GM21515 (cell line): Measurements from ENCODE around the gene ADORA2B.

Experiments used
- ATAC-seq: cut with Tn5 transposase; IDR thresholded peaks from one replicate; pipeline ENCODE4 v1.9.1; 2021; ENCODE audit not compliant: unreplicated experiment

Gene ADORA2B

DNA sequence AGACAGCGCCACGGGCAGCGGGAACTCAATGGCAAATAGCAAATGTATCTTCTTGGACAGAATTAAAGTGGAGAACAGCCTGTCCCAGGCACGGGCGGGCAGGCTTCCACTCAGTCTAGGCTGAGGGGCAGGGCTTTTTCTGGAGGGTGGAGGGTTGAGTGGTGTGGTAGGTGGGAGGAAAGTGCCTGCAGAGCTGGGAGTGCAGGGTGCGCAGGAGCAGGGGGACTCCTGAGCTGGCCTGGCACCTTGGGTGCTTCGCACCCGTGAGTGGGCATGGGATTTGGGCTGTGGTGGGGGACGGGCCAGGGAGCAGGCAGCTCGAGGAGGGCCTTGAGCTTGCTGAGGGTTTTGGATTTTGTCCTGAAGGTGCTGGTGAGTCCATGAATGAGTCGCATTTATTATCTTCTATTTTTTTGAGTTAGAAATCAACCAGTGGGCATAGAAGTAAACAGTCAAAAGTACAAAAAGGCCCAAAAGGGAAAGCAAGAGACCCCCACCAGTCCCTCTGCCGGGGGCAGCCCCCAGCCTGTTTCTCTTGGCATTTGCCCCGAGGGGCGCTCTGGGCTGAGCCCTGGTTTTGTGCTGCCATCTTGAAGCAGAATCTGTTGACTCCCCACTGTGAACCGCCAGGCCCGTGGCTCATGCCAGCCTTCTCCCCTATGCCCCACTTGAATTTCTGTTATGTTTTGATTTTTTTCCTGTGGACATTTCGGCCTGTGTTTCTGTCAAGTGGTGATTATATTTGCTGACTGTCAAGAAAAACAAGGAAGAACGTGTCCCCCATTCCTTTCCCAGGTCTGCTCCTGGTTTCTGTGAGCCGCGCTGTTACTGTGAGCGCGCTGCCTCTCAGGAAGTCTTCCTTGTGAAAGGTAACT lies 8.2 kb downstream of the ADORA2B start:
- no peak for ATAC-seq

DNA sequence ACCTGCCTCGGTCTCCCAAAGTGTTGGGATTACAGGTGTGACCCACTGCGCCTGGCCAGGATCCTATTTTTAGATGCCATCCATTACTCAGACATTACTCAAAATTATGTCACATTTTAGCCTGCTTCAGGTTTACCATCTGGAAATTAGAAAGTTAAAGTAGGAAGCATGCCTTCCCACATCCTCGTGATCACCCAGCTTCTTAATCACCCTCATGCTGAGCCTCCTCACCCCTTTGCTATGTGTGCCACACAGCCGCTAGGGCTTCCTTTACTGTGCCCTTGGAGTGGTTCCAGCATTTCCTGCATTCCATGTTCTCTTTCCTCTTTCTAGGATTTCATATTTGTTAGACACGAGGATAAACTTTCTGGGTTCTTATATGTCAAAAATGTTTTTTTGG lies 9.3 kb downstream of the ADORA2B start:
- ATAC-seq: no peak

DNA sequence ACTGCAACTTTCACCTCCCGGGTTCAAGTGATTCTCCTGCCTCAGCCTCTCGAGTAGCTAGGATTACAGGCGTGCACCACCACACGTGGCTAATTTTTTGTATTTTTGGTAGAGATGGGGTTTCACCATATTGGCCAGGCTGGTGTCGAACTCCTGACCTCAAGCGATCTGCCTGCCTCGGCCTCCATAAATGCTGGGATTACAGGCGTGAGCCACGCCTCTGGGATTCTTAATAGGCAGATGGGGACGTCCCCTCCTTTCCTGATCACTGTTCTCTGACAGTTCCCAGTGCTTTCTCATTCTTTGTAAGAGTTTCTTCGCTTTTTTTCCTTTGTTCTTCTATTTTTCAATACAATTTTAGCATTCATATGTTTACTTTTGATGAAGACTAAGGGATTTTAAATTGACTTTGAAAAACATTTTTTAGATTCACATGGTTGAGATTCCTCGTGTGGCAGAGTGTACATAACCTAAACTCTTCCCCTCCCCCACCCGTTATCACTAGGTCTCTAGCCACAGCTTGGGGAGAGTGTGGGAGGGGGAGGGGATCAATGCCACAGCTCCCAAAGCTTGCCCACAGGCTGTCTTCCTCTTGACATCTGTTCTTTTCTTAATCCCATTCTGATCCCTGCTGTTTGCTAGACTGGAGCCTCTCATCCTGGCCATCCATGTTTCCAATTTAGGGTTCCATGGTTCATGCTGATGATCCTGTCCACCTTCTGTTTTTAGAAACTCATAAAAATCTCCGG lies 11.0 kb downstream of the ADORA2B start:
- no peak for ATAC-seq

DNA sequence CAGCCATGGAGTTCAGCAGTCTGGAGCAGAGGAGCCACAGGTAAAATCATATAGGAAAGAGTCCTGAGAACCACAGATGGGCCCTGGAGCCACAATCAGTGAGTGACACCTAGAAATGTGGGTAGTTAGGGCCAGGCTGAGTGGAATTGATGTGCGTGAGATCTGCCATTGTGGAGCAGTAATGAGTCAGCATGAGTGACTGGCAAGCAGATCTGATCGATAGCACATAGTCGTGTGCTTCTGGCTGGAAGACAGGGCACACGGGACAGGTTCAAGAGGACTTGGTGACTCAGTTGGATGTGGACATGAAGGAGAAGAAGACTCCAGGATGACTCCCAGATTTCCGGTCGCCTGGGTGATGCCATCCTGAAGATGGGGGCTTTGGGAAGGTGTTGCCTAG lies 12.3 kb downstream of the ADORA2B start:
- no peak for ATAC-seq

DNA sequence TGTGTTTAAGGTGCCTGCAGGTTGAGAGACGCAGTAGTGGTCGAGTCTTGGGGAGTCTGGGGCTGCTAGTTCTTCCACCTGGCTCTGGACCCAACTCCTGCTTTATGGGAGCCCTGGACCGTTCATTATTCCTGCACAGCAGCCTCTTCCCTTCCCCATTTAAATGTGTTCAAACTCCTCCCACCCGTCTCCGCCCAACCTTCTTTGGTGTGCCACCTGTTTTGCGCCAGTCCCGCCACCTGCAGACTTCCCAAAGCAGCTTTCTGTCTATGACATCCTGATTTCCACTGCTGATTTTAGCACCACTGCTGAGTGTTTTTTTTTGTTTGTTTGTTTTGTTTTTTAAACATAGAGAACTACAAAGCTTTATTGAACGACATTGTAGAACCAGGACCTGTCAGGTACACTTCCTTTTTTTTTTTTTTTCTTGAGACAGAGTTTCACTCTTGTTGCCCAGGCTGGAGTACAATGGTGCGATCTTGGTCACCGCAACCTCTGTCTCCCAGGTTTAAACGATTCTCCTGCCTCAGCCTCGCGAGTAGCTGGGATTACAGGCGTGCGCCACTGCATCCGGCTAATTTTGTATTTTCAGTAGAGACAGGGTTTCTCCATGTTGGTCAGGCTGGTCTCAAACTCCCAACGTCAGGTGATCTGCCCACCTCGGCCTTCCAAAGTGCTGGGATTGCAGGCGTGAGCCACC lies 12.8 kb downstream of the ADORA2B start:
- no peak for ATAC-seq

DNA sequence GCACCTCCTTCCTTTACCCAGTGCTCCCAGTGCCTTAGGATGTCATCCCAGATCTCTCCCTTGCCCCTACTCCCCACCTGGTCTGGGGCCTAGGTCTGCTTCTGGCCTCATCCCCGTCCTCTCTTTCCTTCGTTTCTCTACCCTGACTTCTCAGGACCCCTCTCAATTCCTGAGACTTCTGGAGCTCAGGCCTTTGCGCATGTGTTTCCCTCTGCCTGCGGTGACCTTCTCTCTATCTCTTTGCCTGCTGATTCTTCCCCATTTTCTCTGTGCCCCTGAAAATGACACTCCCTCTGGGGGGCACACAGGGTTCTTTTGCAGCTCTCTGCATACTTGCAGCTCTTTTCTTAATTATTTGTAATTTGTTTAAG lies 13.5 kb downstream of the ADORA2B start:
- ATAC-seq: no peak

DNA sequence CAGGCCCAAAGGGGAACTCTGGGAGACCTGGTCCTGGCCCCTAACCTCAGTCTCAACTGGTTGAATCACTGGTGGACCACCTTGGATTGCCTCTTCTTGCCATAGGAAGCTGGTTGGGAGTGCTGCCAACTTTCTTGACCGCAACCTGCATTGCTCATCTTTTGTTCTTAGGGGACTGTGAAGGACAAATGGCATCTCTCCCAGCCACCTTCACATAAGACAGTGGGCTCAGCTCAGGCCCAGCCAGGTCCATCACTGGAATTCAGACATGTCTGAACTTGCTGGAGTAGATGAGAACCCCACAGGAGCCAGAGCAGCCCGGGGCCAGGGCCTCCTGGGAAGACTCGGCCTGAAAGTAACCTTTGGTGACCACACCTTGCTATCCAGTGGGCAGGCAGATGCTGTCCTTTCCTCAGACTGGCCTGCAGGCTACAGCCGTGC lies 18.8 kb downstream of the ADORA2B start:
- ATAC-seq: no peak

DNA sequence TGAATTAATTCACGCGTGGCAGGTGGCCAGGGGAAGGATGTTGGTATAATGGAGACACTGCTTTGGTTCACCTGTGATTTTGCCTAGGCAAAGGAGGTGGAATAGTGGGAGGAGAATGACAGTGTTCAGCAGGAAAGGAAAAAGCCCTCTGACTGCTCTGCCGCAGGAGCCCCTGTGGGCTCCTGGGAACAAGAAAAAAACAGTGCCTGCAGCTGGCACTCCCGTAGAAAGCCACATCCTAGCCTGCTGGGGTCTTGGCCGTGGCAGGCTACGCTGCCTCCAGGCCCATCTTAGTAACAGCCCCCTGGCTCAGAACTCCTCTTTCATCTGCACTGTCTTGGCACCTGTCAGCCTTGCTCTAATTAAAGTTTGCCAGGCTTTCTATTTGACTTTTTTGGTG lies 20.6 kb downstream of the ADORA2B start:
- ATAC-seq: no peak

DNA sequence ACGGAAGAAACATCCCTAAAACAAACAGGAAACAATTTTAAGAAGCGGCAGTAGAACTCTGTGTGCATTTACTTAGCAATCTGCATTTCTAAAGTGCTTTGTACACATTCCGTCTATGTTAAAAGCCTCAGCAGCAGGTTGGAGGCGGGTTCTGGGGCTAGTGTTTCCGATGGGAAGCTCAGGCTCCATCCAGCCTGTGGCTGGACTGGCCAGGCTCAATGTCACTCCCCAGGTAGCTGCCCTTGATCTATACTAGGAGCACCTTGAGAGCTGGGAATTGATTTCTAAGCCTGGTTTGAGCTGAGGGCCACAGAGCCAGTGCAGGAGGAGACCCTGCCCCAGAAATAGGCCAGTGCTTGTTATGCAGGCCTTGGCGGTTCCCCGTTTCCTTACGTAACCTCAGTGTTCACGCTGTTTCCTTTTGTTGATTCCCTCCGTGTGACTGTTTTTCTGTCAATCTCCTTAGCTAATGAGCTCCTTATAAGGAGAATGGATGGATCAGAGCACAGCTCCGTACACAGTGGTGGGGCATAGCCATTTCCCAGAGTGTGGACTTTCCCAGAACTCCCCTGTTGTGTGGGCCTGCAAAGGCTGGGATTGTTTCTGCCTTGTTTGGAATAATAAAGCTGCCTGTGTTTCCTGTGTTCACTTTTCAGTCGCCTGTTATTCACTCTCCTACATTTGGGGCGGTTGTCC lies 21.4 kb downstream of the ADORA2B start:
- ATAC-seq: no peak

DNA sequence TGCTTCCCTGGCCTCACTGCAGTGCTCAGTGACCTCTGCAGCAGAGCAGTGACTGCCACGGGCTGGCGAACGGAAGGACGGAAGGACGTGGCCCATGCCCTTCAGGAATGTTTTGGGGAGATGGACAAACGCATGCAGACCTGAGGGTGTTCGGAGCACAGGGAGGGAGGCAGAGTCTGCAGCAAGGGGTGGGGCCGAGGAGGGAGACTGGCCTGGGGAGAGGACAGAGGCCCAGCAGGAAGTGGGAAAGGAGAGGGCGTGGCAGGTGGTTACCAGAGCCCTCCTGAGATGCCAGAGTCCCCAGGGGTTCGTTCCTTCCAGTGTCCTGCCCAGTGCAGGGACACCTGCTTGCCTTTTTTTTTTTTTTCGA lies 21.9 kb downstream of the ADORA2B start:
- ATAC-seq: no peak

DNA sequence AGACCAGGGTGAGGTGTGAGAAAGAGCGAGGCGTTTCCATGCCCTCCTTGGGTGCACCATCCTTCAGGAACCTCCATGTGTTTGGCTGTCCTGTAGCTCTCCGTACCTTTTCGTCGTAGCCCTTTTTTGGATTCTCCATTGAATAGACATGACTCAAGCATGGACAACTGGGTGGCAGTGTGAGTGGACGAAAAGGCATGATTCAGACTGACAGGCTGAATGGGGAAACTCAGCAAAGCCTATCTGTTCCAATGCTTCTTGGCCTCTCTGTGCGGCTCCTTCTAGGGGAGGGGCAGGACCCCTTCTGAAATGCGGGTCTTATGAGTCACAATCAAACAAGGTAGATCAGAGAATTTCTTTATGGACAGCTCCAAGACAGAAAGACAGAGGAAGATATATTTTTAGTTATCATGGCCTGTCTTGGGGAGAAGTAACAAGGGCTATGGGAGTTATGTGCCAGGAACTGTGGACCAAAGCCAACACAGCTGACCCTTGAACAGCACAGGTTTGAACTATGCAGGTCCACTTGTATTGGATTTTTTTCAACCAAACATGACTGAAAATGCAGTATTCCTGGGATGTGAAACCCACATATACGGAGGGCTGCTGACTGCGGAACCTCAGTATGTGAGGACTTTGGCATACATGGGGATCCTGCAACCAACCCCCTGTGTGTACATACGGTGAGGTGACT lies 22.9 kb downstream of the ADORA2B start:
- no peak for ATAC-seq

DNA sequence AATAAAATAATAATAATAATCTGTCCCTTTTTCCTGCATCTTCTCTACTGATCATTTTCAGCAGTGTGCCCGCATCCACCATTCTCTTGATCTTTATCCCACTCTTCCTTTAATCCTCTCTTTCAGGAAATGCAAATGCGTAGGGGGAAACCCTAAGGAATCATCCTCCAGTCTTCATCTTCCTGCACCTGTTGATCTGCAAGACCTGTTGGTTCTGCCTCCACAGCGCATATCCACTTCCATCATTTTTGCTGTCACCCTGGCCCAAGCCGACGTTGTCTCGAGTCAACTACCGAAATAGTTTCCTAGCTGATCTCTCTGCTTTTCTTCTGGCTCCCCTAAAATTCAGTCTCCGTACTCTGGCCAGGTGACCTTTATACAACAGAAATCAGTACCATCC lies 24.5 kb downstream of the ADORA2B start:
- ATAC-seq: no peak

DNA sequence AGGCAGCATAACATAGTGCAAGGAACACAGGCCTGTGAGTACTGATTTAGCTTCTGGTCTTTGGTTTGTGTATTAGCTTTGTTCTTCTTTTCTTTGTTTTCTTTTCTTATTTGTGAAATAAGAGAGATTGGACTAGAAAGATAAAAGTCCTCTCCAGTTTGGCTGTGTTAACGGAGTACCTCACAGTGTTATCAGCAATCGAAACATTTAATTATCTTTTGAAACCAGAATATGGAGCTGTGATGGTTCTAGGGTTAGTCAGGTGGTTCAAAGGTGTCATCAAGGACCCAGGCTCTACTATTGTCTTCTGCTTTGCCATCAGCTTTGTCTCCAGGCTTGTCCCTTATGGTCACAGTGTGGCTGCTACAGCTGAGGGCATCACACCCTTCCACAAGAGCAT lies 25.6 kb downstream of the ADORA2B start:
- no peak for ATAC-seq

DNA sequence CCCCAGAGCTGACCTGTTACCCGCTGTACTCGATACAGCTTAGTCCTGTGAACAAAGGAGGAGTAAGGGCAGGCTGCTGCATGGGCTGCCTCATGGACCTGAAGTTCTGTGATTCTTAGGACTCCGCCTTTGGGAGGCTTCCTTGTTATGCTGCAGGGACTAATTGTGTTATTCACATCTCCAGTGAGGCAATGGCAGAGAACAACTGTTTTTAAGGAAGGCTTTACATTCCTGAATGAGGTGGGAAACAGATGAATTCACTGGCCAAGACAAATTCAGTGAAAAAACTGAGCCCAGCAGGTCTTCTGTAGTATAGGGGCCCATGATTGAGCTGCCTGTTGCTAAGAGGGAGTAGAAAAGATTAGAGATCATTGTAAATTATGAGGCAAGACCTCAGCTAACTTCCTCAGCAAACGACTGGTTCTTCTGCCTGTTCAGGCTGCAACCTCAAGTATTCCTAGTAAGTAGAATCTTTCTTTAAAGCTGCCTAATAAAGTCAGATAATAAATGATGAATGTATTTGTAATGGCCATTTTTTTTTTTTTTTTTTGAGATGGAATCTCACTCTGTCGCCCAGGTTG lies 26.3 kb downstream of the ADORA2B start:
- ATAC-seq: no peak

DNA sequence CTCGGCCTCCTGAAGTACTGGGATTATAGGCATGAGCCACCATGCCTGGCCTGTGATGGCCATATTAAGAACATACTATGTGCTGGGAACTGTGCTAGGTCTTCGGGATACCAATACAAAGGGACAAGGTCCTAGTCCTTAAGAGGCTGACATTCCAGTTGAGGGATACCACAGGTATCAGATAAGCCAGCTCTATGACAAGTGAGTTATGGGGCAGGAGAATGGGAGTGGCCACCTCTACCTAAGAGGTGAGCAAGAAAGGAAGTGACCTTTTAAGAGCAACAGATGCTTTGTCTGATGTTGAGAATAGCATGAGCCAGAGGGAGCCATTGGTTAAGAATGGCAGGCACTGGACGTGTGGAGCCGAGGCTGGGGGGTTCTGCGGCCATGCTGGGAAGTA lies 27.0 kb downstream of the ADORA2B start:
- no peak for ATAC-seq

DNA sequence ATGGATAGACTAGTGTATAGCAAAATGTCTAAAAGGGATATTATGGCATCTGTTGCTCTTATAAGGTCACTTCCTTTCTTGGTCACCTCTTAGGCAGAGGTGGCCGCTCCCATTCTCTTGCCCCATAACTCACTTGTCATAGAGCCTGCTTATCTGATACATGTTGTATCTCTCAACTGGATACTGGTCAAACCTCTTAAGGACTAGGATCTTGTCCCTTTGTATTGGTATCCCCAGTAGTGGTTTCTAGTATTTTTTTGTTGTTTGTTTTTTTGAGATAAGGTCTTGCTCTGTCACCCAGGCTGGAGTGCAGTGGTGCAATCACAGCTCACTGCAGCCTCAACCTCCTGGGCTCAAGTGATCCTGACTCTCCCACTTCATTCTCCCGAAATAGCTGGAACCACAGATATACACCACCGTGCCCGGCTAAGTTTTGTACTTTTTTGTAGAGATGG lies 27.6 kb downstream of the ADORA2B start:
- ATAC-seq: no peak

DNA sequence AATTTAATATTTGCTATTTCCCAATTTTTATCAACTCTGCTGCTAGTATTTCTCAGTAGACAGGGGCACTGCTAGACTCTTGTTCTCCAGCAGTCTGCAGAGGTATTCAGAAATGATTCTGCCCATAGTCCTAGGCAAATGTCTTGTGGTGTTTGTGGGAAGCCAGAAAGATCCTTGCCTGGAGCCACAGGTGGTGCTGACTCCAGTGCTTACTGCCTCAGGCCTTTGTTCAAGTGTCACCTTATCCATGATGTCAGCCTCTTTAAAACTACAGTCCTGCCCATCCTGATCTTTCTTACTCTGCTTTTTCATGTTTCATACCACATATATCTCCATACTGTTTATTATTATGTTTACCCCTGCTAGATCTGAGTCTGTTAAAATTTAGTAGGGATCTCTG lies 28.1 kb downstream of the ADORA2B start:
- no peak for ATAC-seq

DNA sequence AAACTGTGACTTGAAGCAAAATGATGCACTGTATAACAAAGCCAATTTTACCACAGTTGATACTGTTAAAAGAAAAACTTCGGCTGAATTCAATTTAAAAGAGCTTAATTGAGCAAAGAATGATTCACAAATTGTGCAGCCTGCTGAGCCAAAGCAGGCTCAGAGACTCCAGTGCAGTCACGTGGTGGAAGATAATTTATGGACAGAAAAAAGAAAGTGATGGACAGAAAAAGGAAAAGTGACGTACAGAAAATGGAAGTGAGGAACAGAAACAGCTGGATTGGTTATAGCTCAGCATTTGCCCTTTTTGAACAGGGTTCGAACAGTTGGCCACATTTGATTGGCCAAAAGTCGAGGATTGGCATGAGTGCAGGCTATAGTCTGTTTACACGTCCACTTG lies 28.9 kb downstream of the ADORA2B start:
- no peak for ATAC-seq

DNA sequence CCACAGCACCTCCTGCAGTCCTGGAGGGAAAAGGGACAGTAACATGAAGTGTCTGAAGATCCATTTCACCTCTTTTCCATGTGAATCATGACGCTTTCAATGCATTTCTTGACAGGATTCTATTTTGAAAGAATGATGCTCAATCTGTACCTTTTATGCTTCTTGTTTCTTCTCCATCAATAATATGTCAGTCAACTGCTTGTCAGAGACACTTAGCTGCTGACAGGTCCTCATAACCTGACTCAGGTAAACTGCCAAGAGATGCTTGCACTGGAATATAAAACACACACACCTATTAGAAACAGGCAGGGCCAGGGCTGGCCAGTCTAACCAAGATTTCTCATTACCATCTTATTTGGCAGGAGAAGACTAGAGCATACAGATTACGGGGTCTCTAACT lies 33.0 kb downstream of the ADORA2B start:
- ATAC-seq: no peak

DNA sequence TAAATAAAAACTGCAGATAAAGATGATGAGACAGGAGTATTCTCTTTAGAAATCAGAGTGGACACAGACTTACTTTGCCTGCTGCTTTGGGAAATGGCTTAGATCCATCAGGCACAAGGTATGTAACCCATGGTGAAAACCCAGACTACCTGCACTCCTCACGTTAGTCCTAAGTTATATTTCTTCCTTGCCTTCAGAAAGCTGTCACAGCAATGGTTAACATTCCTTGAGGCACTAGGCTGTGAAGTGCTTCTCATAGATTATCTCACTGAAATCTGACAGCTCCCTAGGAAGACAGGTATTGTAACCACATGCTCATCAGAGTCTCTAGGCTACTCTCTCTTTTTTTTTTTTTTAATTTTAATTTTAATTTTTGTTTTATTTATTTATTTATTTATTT lies 33.7 kb downstream of the ADORA2B start:
- no peak for ATAC-seq
